Muscle of back (tissue), 11 donors: ENCODE results near the gene CBX5. TPM values are rescaled to one million over a fixed set of nuclear protein-coding genes. Genes with fewer than 3 reads are reported as not detected.

ENCODE experiments used
- DNase-seq, 3 donors: peaks; one replicate each; pipeline versions ENCODE4 v3.0.0 to v3.0.0-alpha.2; 2013
- polyA plus RNA-seq, 10 donors: library from polyadenylated mRNA; unstranded; fragments of 120-200 nt; gene quantifications; one replicate each; pipeline ENCODE4 v1.2.1, GENCODE V29; 2013; ENCODE audit not compliant: insufficient read length in 10 of 10

CBX5 gene
- polyA plus RNA-seq, 10 donors, result 59.6 to 91.8 (median 79.7) TPM

DNA sequence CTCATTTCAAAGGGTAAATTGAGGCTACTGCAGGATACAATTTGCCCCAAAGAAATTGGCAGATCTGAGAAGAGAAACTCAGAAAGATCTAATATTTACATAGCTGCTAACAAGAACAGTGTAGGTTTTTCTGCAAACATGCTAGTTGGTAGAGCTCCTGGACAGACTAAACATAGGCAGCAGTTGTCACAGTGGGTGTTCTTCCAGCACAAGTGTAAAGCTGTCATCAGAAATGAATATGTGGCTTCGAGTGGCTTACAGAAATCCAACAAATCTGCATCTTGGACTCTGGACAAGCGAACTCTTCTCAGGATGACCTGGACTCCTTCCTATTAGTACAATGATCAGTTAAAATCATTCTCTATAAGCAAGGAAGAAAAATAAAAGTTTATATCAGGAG, 5.9 kb downstream of the CBX5 start:
- DNase-seq, result no peak

DNA sequence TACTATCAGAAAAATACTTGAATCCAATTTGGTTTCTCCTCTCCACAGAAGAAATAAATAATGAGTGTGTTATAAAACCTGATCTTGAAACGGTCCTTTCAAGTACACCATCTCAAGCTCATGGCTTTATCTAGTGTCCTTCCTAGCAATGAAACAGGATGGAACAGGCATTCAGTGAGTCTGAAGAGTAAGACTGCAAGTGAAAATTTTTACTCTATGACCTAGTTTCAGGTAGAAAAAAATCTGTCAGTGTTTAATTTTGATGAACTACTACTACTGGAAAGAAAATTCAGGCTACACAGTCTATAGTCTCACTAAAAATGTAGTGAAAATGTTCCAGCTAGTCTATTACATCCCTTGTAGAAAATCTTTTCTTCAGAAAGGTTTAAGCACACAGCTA, 7.7 kb downstream of the CBX5 start:
- no peak for DNase-seq

DNA sequence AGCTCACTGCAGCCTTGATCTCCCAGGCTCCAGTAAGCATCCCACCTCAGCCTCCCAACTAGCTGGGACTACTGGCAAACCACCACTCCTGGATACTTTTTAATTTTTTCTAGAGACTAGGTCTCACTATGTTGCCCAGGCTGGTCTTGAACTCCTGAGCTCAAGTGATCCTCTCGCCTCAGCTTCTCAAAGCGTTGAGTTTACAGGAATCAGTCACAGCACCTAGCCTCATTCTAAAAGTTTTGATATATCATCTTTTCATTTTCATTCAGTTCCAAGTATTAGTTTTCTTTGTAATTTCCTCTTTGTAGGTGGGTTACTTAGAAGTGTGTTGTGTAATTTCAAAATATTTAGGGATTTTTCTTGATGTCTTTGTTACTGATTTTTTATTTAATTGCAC, 9.6 kb downstream of the CBX5 start:
- DNase-seq, result no peak

DNA sequence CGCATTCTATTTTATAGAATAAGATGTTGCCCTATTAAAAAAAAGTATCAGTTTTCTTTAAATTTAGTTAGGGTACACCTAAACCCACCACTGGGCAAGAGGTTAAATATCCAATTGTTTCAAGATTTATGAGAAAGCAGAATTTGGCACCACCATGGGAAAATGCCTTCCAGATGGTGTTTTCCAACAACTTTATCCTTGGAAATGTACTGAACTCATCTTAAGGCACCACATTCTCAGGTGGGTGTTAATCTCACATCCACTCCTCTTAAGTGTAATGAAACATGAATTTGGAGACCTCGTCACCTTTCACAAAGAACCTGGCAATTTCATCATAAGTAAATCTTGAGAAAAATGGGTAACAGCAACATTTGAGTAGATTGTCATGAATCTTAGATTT, 13.1 kb downstream of the CBX5 start:
- peak in 1 of 3 donors; percentile 46 for DNase-seq

DNA sequence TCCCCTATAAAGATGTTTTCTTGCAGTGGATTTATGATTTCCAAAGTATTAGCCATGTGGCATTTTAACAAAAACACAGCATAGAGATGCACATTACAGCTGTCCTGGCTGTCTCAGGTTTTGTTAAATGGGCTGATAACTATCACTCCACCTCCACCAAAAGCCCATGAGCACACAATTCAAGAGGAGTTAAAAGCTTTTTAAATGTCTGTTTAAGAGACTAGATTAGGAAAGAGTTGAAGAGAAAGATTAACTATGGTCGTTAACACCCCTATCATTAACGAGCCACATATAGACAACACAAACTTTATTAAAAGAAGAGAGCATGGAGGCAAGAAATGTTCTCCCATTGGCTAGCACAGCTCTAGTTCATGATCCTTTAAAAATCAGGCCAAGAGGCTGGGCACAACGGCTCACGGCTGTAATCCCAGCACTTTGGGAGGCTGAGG, 14.5 kb downstream of the CBX5 start:
- DNase-seq, result no peak

DNA sequence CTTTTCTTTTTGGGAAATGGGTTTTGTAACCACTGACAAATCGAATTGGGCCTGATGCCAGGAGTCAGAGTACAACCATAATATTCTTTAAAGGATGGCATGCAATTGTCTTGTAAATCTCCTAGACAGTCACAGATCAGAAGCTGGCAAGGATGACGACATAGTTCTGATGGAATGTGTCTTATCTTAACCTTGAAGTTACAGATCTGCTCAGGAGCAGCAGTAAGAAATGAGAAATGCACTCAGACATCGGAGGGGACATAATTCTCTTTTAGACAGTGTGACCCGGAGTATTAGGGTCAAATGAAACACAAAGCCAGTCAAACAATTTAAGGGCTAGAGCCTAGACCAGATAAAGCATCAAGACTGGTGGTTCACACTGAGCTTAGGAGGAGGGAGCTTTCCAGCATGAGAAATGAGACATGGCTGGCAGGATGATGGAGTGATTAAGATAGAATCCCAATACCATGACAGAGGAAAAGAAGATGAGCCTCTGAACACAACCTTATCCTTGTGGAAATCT, 17.5 kb downstream of the CBX5 start:
- no peak for DNase-seq

DNA sequence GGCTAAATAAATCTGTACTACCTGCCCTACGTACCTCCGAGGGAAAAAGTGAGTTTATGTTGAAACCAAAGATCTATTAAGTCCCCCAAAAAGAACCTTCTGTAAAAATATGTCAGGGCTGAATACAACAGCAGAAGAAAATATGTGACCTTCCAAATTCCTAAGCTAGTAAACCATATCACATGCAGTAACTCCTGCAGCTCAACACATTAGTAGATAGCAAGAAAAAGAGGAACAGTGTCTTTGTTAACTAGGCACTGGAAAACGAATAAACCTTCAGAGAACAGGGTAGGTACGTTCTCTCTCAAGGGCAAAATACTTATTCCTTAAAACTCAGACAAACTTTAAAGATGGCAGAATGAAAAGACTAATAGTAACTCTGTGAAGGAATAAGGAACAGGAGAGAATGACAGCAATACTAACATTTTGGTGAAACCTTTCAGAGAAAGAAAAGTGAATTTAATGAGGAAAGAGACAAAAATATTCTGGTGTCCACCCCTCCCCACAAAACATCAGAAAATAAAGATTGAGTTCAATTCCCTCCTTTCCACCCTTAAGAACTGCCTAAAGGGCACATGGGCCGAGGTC, 18.0 kb downstream of the CBX5 start:
- DNase-seq, result no peak

DNA sequence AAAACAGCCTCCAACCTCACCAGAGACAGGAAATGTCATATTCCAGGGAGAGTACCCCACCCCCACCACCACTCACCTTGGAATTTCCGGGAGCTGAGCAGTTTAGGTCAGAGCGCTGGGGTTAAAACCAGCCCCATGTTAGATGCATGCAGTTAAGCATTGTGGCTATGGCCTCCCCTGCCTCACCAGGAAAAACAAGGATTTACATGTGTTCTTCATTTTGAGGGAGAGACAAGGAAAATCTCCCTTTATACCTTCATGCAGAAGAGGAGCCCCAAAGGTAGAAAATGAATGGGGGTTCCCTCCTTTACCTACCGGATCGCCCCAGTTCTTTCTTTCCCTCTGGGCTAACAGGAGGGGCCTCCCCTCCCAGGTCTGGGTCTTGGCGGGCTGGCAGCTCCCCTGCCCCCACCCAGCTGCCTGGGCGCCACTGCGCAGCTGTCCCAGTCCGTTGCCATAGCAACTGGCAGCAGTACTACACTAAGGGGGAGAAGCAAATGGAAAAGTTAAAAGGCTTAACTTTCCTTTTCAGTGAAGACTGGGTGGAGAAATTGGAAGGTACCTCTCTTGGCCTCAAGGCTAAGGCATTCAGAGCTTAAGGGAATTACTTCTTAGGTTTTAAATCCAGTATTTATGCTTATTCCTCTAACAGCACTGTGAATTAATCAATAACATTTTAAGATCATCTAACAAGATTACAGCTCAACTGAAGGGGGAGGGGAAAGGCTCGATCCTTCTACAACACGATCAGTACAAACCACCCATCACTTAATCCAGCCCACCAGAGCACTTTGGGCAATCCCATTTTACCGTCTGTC, 20.5 kb downstream of the CBX5 start:
- peak; percentile 92 to 97 (median 95) for DNase-seq

DNA sequence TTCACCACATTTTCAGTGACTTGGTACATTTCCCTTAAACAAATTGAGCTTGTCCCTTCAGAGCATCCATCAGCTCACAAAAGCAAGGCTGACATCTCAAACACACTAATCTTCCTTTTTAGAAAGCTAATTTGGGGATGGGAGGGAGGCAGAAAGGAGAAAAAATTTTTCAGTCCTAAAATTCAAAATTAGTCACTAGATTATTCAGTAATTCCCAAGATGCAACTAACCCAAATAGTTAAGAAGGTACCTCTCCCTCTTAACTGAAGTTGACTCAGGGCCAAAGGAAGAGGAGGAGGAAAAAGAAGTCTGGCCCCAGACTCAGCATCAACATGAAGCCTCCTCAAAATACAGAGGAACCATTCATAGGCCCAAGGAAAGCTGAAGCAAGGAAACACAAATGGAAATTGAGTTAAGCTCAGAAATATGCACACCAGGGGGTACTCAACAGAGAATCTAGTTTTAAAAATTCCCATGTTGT, 21.7 kb downstream of the CBX5 start:
- DNase-seq, result peak in 1 of 3 donors; percentile 52

DNA sequence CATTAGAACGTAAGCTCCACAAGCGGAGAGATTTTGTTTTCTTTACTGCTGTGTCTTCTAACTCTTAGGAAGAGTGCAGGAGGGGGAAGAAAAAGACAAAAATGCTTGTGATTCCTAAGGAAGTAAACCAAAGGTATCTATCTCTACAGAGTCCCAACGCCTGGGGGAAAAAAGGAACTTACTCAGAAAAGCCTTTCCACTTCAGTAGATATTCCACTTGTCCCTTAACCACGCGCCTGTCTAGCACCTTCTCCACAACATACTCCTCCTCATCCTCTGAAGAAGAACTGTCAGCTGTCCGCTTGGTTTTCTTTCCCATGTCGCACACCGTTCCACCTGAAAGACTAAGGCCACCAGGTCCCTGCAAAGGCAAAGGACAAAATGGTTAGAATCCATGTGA, 22.6 kb downstream of the CBX5 start:
- no peak for DNase-seq

DNA sequence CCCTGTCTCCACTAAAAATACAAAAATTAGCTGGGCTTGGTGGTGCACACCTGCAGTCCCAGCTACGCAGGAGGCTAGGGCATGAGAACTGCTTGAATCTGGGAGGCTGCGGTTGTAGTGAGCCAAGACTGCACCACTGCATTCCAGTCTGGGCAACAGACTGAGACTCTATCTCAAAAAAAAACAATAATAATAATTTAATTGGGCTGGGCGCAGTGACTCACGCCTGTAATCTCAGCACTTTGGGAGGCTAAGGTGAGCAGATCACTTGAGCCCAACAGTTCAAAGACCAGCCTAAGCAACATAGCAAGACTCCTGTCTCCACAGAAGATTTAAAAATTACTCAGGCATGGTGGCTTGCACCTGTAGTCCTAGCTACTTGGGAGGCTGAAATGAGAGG, 26.7 kb downstream of the CBX5 start:
- DNase-seq, result no peak

DNA sequence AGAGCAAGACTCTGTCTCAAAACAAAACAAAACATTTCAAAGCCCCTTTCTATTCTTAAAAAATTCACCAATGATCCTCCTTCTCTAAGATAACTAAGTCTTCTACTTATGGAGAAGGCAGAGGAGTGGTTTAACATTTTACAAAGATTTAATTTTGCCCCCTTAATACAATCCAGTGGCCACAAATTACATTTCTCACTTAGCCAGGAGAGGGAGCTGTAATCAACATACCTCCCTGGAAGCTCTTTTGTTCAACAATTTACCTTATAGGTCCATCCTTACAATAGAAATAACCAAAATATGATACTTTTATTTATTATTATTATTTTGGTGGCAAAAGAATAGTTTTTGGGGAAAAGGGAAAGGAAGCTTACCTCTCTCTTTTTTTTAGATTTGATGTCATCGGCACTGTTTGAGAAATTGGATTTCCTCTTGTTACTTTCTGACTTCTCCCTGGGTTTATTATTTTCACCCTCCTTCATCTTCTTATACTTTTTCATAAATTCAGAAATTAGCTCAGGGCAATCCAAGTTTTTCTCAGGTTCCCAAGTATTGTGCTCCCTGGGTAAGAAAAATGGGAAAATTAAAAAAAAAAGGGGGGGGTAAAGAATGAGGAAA, 28.1 kb downstream of the CBX5 start:
- DNase-seq, result peak in 1 of 3 donors; percentile 50

DNA sequence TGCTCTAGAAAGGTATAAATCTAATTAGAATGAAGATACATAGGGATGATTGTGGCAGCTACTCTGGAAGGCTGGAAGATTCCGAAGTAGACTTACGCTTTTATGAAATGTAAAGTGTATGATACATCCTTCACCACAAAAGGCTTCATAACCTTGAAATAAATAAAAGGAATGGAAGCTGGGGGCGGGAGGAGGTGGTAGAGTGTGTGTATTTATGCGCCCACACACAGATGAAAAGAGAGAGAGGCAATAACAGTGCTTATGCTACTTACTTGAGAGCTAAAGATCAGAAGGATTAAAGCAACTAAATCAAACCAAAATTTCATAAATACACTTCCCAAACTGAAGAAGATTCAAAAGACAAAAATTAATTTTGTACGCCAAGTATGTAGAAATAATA, 30.4 kb downstream of the CBX5 start:
- DNase-seq, result no peak

DNA sequence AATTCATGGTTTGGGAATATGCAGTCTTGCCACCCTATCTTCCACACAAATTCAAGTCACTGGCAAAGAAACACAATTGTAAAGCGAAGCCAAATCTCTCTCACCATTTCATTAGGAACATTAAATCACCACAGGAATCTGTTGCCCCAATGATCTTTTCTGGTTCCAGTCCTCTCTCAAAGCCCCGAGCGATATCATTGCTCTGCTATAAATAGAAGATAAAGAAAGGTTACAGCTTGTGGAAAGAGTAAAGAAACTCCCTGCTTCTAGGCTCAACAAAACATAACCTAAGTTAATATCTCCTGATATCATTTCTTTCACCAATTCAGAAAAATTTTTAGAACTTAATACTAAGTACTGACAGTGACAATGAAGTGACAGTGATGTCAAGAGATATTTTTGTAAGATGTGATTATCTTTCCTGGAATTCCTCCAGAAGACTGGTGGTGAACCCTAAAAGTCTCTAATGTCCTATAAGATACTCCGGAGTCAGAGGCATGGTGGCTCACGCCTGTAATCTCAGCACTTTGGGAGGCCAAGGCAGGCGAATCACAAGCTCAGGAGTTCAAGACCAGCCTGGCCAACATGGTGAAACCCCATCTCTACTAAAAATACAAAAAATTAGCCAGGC, 33.8 kb downstream of the CBX5 start:
- DNase-seq, result no peak

DNA sequence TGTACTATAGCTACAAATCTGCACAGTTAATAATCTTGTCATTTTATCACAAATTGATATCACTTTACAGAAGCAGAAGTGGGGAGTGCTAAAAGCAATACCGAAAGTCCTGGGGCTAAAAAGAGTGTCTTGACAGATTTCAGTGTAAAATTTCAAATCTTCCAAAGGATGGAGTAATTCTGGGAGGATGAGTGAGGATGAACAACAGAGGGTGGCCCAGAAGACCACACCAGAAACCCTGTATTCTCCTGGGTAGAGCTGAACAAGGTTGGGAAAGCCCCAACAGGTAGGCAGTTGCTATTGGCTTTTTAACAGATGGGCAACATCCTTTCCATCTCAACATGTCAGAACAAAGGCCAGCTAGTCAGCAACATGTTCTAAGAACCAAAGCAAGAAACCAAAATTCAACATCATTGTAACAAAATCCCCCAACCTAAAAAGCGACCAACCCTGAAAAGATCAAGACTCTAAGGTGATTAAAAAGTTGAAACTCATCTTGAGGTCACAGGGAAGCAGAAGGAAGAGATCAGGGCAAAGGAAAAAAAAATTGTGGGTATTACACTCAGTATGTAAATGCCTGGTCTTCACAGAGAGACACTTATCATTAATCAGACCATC, 38.8 kb downstream of the CBX5 start:
- no peak for DNase-seq

DNA sequence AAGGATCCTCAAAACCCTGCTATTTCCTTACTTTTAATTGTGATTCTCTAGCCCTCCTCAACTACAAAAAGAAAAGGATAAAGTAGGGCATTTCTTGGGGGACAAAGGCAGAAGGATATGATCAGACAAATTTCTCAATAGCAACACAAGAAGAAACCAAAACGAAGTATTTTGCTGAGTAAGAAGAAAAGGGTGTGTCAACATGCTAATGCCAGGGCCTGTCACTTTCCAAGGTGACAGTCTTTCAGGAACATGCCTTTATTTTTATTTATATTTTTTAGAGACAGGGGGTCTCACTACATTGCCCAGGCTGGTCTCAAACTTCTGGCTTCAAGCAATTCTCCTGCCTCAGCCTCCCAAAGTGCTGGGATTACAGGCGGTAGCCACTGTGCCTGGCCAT, 39.8 kb downstream of the CBX5 start:
- DNase-seq, result no peak

DNA sequence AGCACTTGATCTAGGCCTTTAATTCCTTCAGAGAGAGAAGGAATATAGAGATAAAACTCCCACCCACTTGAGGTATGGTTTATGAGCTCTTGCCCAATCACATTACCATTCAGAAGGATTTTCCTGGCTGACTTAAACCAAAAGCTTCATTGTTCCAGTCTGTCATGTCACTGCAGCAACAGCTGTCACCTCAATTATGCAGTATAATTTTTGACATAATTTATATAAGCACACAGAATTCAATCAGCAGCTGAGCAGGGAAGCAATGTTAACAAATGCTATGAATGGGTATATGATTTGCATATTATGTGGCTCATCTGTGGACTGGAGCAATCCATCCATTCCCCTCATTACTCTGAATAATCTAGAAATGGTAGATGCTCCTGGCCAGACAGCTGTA, 40.3 kb downstream of the CBX5 start:
- DNase-seq, result no peak

DNA sequence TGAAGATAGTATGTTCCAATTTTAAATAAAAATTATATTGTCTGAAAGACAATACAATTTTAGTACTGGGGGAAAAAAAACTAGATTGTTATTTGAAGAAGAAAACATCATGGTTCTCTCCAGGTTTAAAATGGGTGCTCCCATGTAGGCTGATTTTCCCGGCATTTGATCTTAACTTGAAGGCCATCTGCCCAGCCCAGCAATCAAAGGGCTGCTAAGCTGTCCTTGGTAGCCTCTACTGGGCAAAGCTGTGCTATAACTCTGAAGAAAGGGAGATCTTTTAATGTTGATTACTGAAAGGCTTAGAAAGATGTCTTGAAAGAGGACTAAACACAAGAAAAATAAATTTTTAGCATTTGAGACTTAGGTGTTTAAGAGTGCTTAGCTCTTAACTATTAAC, 41.4 kb downstream of the CBX5 start:
- no peak for DNase-seq

DNA sequence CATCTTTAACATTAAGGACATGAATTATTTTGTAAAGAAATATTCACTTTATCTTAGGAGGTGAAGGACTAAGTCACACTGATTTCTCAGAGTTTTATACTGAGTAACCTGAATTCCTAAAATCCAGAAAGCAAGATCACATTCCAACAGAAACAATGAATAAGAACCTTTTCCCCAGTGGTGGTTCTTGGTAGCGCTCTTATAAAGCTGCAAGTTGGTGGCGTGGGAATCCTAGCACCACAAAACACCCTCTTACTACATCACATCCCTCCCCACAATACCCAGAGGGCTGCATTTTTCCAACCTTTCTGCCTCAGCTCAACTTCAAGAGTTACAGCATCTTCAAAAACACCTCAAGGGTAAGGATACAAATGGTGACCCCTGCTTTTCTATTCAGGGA, 47.1 kb downstream of the CBX5 start:
- DNase-seq, result no peak

DNA sequence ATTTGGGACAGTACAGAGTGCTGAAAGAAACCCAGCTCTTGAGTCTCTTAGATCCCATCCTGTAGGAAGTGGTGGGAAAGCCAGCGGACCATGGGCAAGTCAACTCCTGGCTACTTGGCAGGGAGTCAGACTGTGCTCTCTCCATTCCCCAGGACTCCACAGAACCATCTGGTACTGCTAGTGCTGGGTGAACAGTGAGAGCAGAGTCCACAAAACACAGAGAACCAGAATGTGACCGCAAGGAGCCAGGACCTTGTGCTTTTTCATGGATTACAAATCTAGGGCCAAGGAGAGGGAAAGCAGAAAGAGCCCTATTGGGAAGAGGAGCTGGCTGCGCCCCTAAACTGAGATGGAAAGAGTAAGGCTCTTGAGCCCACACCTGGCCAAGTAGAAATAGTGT, 48.7 kb downstream of the CBX5 start:
- DNase-seq, result peak in 1 of 3 donors; percentile 52

DNA sequence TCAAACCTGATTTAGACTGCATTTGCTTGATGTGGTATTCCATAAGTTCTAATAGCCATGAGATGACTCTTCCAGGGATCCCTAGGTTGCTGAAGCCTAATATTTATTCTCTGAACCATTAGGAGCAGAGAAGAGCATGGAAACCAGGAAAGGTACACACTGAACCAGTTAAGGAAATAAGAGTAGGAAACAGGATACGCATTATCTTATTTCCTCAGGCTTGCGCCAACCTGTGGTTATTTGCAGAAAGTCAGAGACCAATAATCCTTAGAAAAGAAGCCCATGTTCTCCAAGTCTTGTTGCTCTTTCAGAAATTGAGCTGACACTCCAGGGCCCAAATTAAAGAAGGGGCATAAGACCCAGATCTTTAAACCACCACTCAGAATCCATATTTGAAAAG, 49.4 kb downstream of the CBX5 start:
- DNase-seq, result no peak
